SK-N-SH (cell line): ENCODE measurements around the gene ABCC10. TPM values are rescaled to one million over a fixed set of nuclear protein-coding genes. Genes with fewer than 3 reads are reported as not detected.
A peak's percentile ranks its signal among the peaks of the same experiment; 100 is the strongest.

Source experiments
- CTCF ChIA-PET: fragments of 300-600, 350-600 bp; formaldehyde crosslinking; extraction: SDS; loops from one replicate; lab custom pipeline; 2021; lab: Yijun Ruan, JAX
- POLR2A ChIA-PET: fragments of 350-600 bp; sonication (Branson Sonifier 250); formaldehyde crosslinking; extraction: SDS; loops from one replicate; lab custom pipeline; 2020; ENCODE audit warnings: antibody characterized with exemption, inconsistent platforms; lab: Yijun Ruan, JAX
- DNase-seq: peaks from one replicate; pipeline ENCODE4 v3.0.0; 2012
- H2AFZ ChIP-seq: fragments of 200-600 bp; sonication (generic); 2 replicates; pipeline ENCODE4 v1.8.1; 2016; ENCODE audit warnings: antibody characterized with exemption, mild to moderate bottlenecking, low read depth
- H3F3A ChIP-seq: fragments of 200-600 bp; sonication (generic); replicated peaks from 2 replicates; pipeline ENCODE3; 2016; ENCODE audit warnings: antibody characterized with exemption, mild to moderate bottlenecking; ENCODE audit not compliant: insufficient read depth
- H3K27ac ChIP-seq, 2 experiments: fragments of 200-500 bp in 1 of 2; fragments of 200-600 bp in 1 of 2; sonication (Bioruptor generic) in 1 of 2; sonication (generic), shearing (Covaris generic) in 1 of 2; 2 replicates each; pipeline versions ENCODE4 v1.5.1 to v1.6.1; 2014 to 2016; ENCODE audit warnings: low read depth in 2 of 2, inconsistent platforms in 1 of 2, low read length in 1 of 2, mild to moderate bottlenecking in 1 of 2, mixed read lengths in 1 of 2
- H3K27me3 ChIP-seq: fragments of 200-600 bp; sonication (generic), shearing (Covaris generic); 2 replicates; pipeline ENCODE4 v1.6.1; 2016; ENCODE audit warnings: mixed run types; ENCODE audit not compliant: insufficient read depth
- H3K36me3 ChIP-seq, 2 experiments: fragments of 200-500 bp in 1 of 2; fragments of 200-600 bp in 1 of 2; sonication (Bioruptor generic) in 1 of 2; sonication (generic) in 1 of 2; replicated peaks in 1 of 2; 2 replicates each; pipeline versions ENCODE3 to v1.5.1; 2014 to 2016; ENCODE audit warnings: low read length in 1 of 2, mild to moderate bottlenecking in 1 of 2; ENCODE audit not compliant: insufficient read depth in 2 of 2, control insufficient read depth in 1 of 2
- H3K4me1 ChIP-seq, 2 experiments: fragments of 200-500 bp in 1 of 2; fragments of 200-600 bp in 1 of 2; sonication (Bioruptor generic) in 1 of 2; sonication (generic), shearing (Covaris generic) in 1 of 2; 2 replicates each; pipeline versions ENCODE4 v1.5.1 to v1.6.1; 2014 to 2016; ENCODE audit warnings: low read depth in 1 of 2, low read length in 1 of 2, mixed run types in 1 of 2; ENCODE audit not compliant: insufficient read depth in 2 of 2, control insufficient read depth in 1 of 2
- H3K4me2 ChIP-seq: fragments of 200-600 bp; sonication (generic), shearing (Covaris generic); 2 replicates; pipeline ENCODE4 v1.6.1; 2017; ENCODE audit warnings: mixed run types
- H3K4me3 ChIP-seq, 2 experiments: fragments of 200-500 bp in 1 of 2; fragments of 200-600 bp in 1 of 2; sonication (Bioruptor generic) in 1 of 2; sonication (generic), shearing (Covaris generic) in 1 of 2; 2 replicates each; pipeline versions ENCODE4 v1.5.1 to v1.8.1; 2014 to 2016; ENCODE audit warnings: low read depth in 2 of 2, inconsistent platforms in 1 of 2, low read length in 1 of 2, mild to moderate bottlenecking in 1 of 2, mixed read lengths in 1 of 2, moderate library complexity in 1 of 2
- H3K79me2 ChIP-seq: fragments of 200-600 bp; sonication (generic); 2 replicates; pipeline ENCODE4 v1.8.1; 2017; ENCODE audit warnings: mild to moderate bottlenecking; ENCODE audit not compliant: insufficient read depth
- H3K9ac ChIP-seq: fragments of 200-600 bp; sonication (generic); 2 replicates; pipeline ENCODE4 v1.6.1; 2017; ENCODE audit warnings: mixed run types
- H3K9me2 ChIP-seq: fragments of 200-600 bp; sonication (generic); 2 replicates; pipeline ENCODE4 v1.6.1; 2017; ENCODE audit warnings: mixed run types
- H3K9me3 ChIP-seq: fragments of 200-600 bp; sonication (generic); 2 replicates; pipeline ENCODE4 v1.6.1; 2017; ENCODE audit warnings: mixed run types, mild to moderate bottlenecking, moderate library complexity
- H4K20me1 ChIP-seq: fragments of 200-600 bp; sonication (generic); 2 replicates; pipeline ENCODE4 v1.6.1; 2017; ENCODE audit warnings: mild to moderate bottlenecking, mixed run types; ENCODE audit not compliant: insufficient read depth
- ELF1 ChIP-seq: IDR thresholded peaks from 2 replicates; pipeline ENCODE4 v1.4.0; 2012
- EZH2phosphoT487 ChIP-seq: fragments of 200-600 bp; sonication (generic); IDR thresholded peaks from 2 replicates; pipeline ENCODE4 v1.6.1; 2017; ENCODE audit warnings: low read depth, mixed run types, mild to moderate bottlenecking, antibody characterized with exemption, moderate library complexity, borderline replicate concordance
- FOSL2 ChIP-seq: IDR thresholded peaks from 2 replicates; pipeline ENCODE4 v1.4.0; 2012; ENCODE audit warnings: low read depth, mild to moderate bottlenecking, moderate library complexity, borderline replicate concordance
- FOXM1 ChIP-seq: IDR thresholded peaks from 2 replicates; pipeline ENCODE4 v1.4.0; 2012; ENCODE audit warnings: low read depth, mild to moderate bottlenecking
- GATA2 ChIP-seq: sonication (generic); formaldehyde crosslinking; IDR thresholded peaks from 2 replicates; pipeline ENCODE4 v1.5.0; 2020; ENCODE audit warnings: mild to moderate bottlenecking, missing genetic modification reagents
- MEF2A ChIP-seq: IDR thresholded peaks from 2 replicates; pipeline ENCODE4 v1.4.0; 2012; ENCODE audit warnings: low read depth, borderline replicate concordance
- NFIC ChIP-seq: IDR thresholded peaks from 2 replicates; pipeline ENCODE4 v1.4.0; 2012; ENCODE audit warnings: borderline replicate concordance
- RAD21 ChIP-seq: IDR thresholded peaks from 2 replicates; pipeline ENCODE4 v1.6.1; 2012; ENCODE audit warnings: mild to moderate bottlenecking, low read length
- SMC3 ChIP-seq: IDR thresholded peaks from 2 replicates; pipeline ENCODE4 v1.6.1; 2012; ENCODE audit warnings: low read depth, low read length, improper control_type of control experiment
- TEAD4 ChIP-seq: IDR thresholded peaks from 2 replicates; pipeline ENCODE4 v1.4.0; 2012; ENCODE audit warnings: mild to moderate bottlenecking, borderline replicate concordance; ENCODE audit not compliant: insufficient read depth
- YY1 ChIP-seq: IDR thresholded peaks from 2 replicates; pipeline ENCODE4 v1.4.0; 2012; ENCODE audit warnings: low read depth, mild to moderate bottlenecking
- WGBS: methylation state at CpG from one replicate; pipeline ENCODE4 v1.1.6; 2017; ENCODE audit warnings: low lambda C conversion rate; 5-methylcytosine and 5-hydroxymethylcytosine counted together
- polyA plus RNA-seq, 3 experiments: library from polyadenylated mRNA; depleted of rRNA; stranded (reverse); fragments of >200 nt; gene quantifications; 2 replicates each; pipeline ENCODE4 v1.2.3, GENCODE V29; 2012
- TF ChIP-seq, protein P1 (sequence below): IDR thresholded peaks from 2 replicates; pipeline ENCODE4 v1.4.0; 2012; ENCODE audit warnings: low read depth, borderline replicate concordance
- TF ChIP-seq, protein P2 (sequence below): fragments of 200-600 bp; sonication (generic); IDR thresholded peaks from 2 replicates; pipeline ENCODE4 v1.6.1; 2017; ENCODE audit warnings: antibody characterized with exemption, mild to moderate bottlenecking, moderate library complexity
- TF ChIP-seq, protein P3 (sequence below): IDR thresholded peaks from 2 replicates; pipeline ENCODE4; 2012
- TF ChIP-seq, protein P4 (sequence below): fragments of 150-350 bp; IDR thresholded peaks from 2 replicates; pipeline ENCODE4 v1.6.1; 2016; ENCODE audit warnings: mild to moderate bottlenecking, low read depth, low read length

ABCC10 gene
- polyA plus RNA-seq, 1 of the 3 experiments (the other 2 are of a cell fraction), result 28.3 TPM

DNA sequence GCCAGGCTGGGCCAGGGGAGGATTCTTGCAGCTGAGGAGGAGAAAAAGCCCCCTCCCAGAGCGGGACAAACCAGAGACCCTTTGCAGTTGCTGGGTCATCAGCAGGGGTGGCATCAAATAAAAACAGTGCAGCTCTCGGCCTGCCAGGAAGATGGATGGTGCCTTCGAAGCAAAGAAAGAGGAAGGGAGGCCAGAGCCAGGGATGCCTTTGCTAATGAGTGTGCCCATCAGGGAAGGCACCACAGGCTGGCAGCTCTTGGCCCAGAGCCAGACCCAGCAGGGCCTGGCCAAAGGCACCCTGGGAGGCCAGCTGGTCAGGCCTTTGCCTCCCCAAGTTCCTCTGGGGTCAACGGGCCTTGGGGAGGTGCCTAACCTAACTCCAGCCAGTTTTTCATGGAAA is 31.6 kb upstream of the ABCC10 start:
- WGBS, result 70% methylated on average over 4 of the region's 4 CpGs
- H3K79me2 ChIP-seq, result no peaks in the 10 kb centered on the region
- H3K4me2 ChIP-seq, result no peak overlapping the region
- CTCF ChIA-PET, result interaction anchor here (0.9 to 2.3 kb wide), 3 partner anchors 9 to 111 kb away, joined by 3 to 12 read pairs (median 3); no protein-coding TSS in a partner anchor
- POLR2A ChIA-PET, result no interaction called here
- TF ChIP-seq MEF2A (no peak), NFIC (peak; percentile 40; the same call in 1 of the 2 replicates)
- H3K27ac ChIP-seq, result no peak overlapping the region
- DNase-seq, result peak; percentile 36
- no peak overlapping the region for H3K4me3 ChIP-seq
- peaks cover 0 to 8% of the 10 kb centered on the region in 2 experiments; a peak in 1 of 4 replicates for H3K4me1 ChIP-seq
- H3K9me2 ChIP-seq, result no peaks in the 10 kb centered on the region
- H2AFZ ChIP-seq, result no peak overlapping the region
- H3K27me3 ChIP-seq, result no peaks in the 10 kb centered on the region; the same call in 1 of the 2 replicates
- no peak overlapping the region for H3K9ac ChIP-seq
- no peaks in the 10 kb centered on the region for H3K36me3 ChIP-seq
- no peaks in the 10 kb centered on the region for H4K20me1 ChIP-seq
- H3K9me3 ChIP-seq, result no peaks in the 10 kb centered on the region
- no peaks in the 10 kb centered on the region for H3F3A ChIP-seq

DNA sequence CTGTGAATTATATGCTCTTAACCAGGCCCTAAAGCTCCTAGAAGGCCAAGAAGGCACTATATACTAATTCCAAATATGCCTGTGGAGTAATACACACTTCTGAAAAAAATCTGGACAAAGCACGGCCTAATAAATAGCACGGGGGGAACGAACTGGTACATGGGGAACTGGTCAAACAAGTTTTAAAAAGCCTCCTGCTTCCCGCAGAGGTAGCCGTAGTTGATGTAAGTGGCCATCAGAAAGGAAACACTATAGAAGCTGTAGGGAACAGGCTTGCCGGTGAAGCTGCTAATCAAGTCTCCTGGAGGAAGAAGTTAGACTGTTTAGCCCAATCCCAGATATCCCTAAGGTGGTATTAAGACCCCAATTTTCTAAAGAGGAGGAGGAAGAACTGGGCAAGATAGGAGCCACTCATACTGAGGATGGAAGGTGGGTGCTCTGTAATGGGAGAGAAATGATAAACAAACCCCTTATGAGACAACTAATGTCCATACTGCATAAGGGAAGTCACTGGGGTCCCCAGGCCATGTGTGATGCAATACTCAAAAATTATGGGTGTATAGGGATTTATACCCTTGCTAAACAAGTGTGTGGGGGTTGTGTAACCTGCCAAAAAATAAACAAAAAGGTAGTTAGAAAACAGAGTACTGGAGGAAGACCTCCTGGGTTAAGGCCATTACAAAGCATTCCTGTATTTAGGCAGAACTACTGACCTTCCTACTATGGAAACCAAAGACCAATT is 30.8 kb upstream of the ABCC10 start:
- no peaks in the 10 kb centered on the region for H3K79me2 ChIP-seq
- H2AFZ ChIP-seq, result no peak overlapping the region
- ChIA-PET CTCF (interaction anchor here (2.2 to 2.3 kb wide), 2 partner anchors 7 to 10 kb away, joined by 5 to 12 read pairs; no protein-coding TSS in a partner anchor), POLR2A (no interaction called here)
- H3K4me3 ChIP-seq, result no peak overlapping the region
- H3K4me1 ChIP-seq, result peaks cover 0 to 5% of the 10 kb centered on the region in 2 experiments; a peak in 1 of 4 replicates
- no peaks in the 10 kb centered on the region; the same call in 1 of the 2 replicates for H3K27me3 ChIP-seq
- H3K4me2 ChIP-seq, result no peak overlapping the region
- H3K9ac ChIP-seq, result no peak overlapping the region
- no peaks in the 10 kb centered on the region for H4K20me1 ChIP-seq
- H3K27ac ChIP-seq, result no peak overlapping the region
- H3K36me3 ChIP-seq, result no peaks in the 10 kb centered on the region
- H3K9me2 ChIP-seq, result no peaks in the 10 kb centered on the region
- TF ChIP-seq, protein P1, sequence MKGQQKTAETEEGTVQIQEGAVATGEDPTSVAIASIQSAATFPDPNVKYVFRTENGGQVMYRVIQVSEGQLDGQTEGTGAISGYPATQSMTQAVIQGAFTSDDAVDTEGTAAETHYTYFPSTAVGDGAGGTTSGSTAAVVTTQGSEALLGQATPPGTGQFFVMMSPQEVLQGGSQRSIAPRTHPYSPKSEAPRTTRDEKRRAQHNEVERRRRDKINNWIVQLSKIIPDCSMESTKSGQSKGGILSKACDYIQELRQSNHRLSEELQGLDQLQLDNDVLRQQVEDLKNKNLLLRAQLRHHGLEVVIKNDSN, result no peak
- TF ChIP-seq MEF2A (no peak), EZH2phosphoT487 (no peak), FOSL2 (no peak), SMC3 (no peak), TEAD4 (no peak), YY1 (no peak), FOXM1 (no peak), ELF1 (no peak), GATA2 (CRISPR knock-in tag) (no peak), RAD21 (no peak)
- TF ChIP-seq, protein P2, sequence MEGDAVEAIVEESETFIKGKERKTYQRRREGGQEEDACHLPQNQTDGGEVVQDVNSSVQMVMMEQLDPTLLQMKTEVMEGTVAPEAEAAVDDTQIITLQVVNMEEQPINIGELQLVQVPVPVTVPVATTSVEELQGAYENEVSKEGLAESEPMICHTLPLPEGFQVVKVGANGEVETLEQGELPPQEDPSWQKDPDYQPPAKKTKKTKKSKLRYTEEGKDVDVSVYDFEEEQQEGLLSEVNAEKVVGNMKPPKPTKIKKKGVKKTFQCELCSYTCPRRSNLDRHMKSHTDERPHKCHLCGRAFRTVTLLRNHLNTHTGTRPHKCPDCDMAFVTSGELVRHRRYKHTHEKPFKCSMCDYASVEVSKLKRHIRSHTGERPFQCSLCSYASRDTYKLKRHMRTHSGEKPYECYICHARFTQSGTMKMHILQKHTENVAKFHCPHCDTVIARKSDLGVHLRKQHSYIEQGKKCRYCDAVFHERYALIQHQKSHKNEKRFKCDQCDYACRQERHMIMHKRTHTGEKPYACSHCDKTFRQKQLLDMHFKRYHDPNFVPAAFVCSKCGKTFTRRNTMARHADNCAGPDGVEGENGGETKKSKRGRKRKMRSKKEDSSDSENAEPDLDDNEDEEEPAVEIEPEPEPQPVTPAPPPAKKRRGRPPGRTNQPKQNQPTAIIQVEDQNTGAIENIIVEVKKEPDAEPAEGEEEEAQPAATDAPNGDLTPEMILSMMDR, result no peak
- TF ChIP-seq, protein P3, sequence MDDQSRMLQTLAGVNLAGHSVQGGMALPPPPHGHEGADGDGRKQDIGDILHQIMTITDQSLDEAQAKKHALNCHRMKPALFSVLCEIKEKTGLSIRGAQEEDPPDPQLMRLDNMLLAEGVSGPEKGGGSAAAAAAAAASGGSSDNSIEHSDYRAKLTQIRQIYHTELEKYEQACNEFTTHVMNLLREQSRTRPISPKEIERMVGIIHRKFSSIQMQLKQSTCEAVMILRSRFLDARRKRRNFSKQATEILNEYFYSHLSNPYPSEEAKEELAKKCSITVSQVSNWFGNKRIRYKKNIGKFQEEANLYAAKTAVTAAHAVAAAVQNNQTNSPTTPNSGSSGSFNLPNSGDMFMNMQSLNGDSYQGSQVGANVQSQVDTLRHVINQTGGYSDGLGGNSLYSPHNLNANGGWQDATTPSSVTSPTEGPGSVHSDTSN, result no peak
- TF ChIP-seq, protein P4, sequence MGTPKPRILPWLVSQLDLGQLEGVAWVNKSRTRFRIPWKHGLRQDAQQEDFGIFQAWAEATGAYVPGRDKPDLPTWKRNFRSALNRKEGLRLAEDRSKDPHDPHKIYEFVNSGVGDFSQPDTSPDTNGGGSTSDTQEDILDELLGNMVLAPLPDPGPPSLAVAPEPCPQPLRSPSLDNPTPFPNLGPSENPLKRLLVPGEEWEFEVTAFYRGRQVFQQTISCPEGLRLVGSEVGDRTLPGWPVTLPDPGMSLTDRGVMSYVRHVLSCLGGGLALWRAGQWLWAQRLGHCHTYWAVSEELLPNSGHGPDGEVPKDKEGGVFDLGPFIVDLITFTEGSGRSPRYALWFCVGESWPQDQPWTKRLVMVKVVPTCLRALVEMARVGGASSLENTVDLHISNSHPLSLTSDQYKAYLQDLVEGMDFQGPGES, result no peak
- H3K9me3 ChIP-seq, result no peaks in the 10 kb centered on the region
- WGBS, result 92% methylated on average over 6 of the region's 6 CpGs
- no peaks in the 10 kb centered on the region for H3F3A ChIP-seq
- DNase-seq, result no peak
